Thoracic aorta (tissue), 2 donors: ENCODE data around the gene DNAAF1. TPM values are rescaled to one million over a fixed set of nuclear protein-coding genes. Genes with fewer than 3 reads are reported as not detected.
"Not testable (repeated sequence)": the region's sequence is repeated elsewhere in the genome, so short reads cannot be mapped to it uniquely, and the experiment has no call there.

Source experiments
- ATAC-seq: fragments of 150-250 bp; one replicate; pipeline ENCODE4 v1.8.0; 2017; ENCODE audit warnings: low read depth; ENCODE audit not compliant: insufficient number of reproducible peaks, low FRiP score
- DNase-seq: peaks from one replicate; pipeline ENCODE4 v3.0.0-alpha.2; 2020; ENCODE audit warnings: low spot score
- H3K27ac ChIP-seq, 2 donors: fragments of 200-600 bp; sonication (generic); 1 replicate in 1 of 2; 2 replicates in 1 of 2; pipeline ENCODE4 v1.5.1; 2016; ENCODE audit warnings: mild to moderate bottlenecking in 2 of 2, moderate library complexity in 2 of 2
- H3K27me3 ChIP-seq: fragments of 200-600 bp; sonication (generic); replicated peaks from 2 replicates; pipeline ENCODE4 v1.6.0; 2016; ENCODE audit warnings: mild to moderate bottlenecking; ENCODE audit not compliant: insufficient read depth
- H3K36me3 ChIP-seq: fragments of 200-600 bp; sonication (generic); one replicate; pipeline ENCODE4 v1.5.1; 2016
- H3K4me1 ChIP-seq, 2 donors: fragments of 200-600 bp; sonication (generic); 1 replicate in 1 of 2; 2 replicates in 1 of 2; pipeline versions ENCODE4 v1.5.1 to v1.6.0; 2016; ENCODE audit warnings: low read depth in 2 of 2, mild to moderate bottlenecking in 1 of 2; ENCODE audit not compliant: control insufficient read depth in 1 of 2
- H3K4me3 ChIP-seq: fragments of 200-600 bp; sonication (generic); 2 replicates; pipeline ENCODE4 v1.5.1; 2016; ENCODE audit warnings: mild to moderate bottlenecking
- H3K9me3 ChIP-seq: fragments of 200-600 bp; sonication (generic); 2 replicates; pipeline ENCODE4 v1.5.1; 2016
- total RNA-seq, 2 donors: library from RNA; depleted of rRNA; stranded (reverse); fragments of >200 nt; gene quantifications; one replicate each; pipeline versions ENCODE4 v1.1.0 to v1.2.3, GENCODE V29; 2016
- TF ChIP-seq, protein P1 (sequence below): fragments of 200-600 bp; sonication (generic); IDR thresholded peaks from one replicate; pipeline ENCODE4 v1.5.1; 2019; ENCODE audit warnings: antibody characterized with exemption

Gene DNAAF1
- total RNA-seq, 2 donors from 2014 or later, result not detected

DNA sequence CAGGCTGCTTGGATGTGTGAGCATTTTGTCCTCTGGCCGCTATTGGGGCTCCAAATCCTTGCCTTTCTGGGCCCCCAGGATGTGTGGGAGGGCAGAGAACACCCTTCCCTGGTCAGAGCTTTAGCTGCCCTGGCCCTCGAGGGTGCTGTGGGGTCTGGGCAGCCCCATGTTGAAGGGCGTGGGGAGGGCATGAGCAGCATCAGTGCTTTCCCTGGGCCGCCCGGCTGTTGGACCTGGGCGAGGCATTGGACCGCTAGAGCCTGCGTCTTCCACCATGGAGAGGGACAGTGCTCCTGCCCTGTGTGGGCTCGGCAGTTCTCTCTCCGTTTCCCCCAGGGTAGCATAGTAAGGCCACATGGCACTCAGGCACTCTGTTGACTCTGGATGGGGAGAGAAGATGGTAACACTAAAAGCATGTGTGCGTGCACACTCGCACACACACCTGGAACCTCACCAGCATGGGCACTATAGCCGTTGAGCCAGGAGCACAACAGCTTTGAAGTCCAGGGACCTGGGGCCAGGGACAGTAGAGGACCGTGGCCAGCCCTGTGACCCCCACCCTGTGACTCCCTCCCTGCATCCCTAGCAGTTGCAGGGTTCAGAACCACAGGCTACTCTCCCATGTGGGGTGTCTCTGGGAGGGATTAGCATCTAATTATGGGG, 52.5 kb downstream of the DNAAF1 start:
- no peak for DNase-seq
- TF ChIP-seq, protein P1, sequence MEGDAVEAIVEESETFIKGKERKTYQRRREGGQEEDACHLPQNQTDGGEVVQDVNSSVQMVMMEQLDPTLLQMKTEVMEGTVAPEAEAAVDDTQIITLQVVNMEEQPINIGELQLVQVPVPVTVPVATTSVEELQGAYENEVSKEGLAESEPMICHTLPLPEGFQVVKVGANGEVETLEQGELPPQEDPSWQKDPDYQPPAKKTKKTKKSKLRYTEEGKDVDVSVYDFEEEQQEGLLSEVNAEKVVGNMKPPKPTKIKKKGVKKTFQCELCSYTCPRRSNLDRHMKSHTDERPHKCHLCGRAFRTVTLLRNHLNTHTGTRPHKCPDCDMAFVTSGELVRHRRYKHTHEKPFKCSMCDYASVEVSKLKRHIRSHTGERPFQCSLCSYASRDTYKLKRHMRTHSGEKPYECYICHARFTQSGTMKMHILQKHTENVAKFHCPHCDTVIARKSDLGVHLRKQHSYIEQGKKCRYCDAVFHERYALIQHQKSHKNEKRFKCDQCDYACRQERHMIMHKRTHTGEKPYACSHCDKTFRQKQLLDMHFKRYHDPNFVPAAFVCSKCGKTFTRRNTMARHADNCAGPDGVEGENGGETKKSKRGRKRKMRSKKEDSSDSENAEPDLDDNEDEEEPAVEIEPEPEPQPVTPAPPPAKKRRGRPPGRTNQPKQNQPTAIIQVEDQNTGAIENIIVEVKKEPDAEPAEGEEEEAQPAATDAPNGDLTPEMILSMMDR, result no peak
- Histone ChIP-seq H3K9me3 (no peaks in the 10 kb centered on the region), H3K4me1 (no peaks in the 10 kb centered on the region), H3K36me3 (no peaks in the 10 kb centered on the region), H3K4me3 (no peak overlapping the region), H3K27ac (no peak overlapping the region), H3K27me3 (no peaks in the 10 kb centered on the region)
- ATAC-seq, result no peak

DNA sequence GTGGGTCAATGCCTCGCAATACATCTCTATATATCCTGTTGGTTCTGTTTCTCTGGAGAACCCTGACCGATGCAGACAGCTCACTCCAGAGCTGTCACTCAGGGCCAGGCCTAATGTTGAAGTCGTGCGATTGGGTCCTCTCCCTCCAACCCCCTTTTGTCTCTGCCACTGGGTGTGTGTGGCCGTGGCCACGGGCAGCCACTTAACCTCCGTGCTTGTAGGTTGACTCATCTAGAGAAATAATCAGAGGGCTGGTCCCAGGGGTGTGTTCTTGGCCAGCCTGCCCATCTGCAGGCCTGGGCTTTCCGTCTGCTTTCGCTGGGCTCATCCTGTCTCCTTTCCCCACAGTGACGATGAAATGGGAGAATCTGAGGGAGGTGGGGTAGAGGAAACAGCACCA, 53.3 kb downstream of the DNAAF1 start:
- DNase-seq, result no peak
- ATAC-seq, result no peak
- Histone ChIP-seq H3K36me3 (no peaks in the 10 kb centered on the region), H3K9me3 (no peaks in the 10 kb centered on the region), H3K4me3 (no peak overlapping the region), H3K4me1 (no peaks in the 10 kb centered on the region), H3K27ac (no peak overlapping the region), H3K27me3 (no peaks in the 10 kb centered on the region)
- TF ChIP-seq, protein P1, result no peak

DNA sequence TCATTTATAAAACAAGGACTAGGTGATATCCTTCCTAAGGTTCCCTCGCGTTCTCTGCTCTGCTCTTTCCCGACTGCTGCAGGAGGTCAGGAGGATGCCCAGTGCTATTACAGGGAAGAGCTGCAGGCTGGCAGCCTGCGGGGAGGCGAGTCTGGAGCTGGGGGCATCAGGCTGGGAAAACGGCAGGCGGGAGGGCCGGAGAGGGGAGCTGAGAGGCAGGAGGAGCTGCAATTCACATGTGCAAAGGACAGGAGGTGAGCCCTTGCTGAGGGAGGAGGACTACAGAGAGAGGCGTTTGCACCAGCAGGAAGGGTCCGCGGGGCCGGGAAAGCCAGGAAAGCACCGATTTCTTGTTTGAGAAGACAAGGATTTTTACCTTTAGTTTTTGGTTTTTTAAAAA, 54.0 kb downstream of the DNAAF1 start:
- H3K4me1 ChIP-seq, result no peaks in the 10 kb centered on the region
- H3K27ac ChIP-seq, result no peak overlapping the region
- ATAC-seq, result no peak
- H3K36me3 ChIP-seq, result no peaks in the 10 kb centered on the region
- no peak overlapping the region for H3K4me3 ChIP-seq
- no peaks in the 10 kb centered on the region for H3K27me3 ChIP-seq
- no peak for DNase-seq
- no peaks in the 10 kb centered on the region for H3K9me3 ChIP-seq
- TF ChIP-seq, protein P1, result no peak

DNA sequence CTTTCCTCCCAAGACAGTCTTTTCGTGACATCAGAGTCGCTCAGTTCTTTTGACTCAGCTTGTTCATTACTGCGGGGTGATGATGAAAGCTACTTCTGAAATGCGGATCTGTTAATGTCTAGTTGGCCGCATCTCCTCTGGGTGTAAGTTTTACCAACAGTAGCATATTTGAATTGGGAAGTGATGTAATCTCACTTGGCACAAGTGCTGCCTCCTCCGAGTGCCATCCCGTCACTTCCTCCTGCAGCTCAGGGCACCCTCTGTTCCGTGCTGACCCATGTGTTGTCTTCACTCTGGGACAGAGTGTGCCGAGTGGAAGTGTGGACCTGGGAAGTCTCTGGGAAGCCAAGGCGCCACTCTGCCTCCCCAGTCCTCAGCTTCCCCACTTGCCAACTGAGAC, 54.8 kb downstream of the DNAAF1 start:
- no peak overlapping the region for H3K27ac ChIP-seq
- H3K4me1 ChIP-seq, result no peaks in the 10 kb centered on the region
- DNase-seq, result no peak
- TF ChIP-seq, protein P1, result no peak
- H3K36me3 ChIP-seq, result no peaks in the 10 kb centered on the region
- H3K9me3 ChIP-seq, result no peaks in the 10 kb centered on the region
- no peak for ATAC-seq
- H3K4me3 ChIP-seq, result no peak overlapping the region
- no peaks in the 10 kb centered on the region for H3K27me3 ChIP-seq

DNA sequence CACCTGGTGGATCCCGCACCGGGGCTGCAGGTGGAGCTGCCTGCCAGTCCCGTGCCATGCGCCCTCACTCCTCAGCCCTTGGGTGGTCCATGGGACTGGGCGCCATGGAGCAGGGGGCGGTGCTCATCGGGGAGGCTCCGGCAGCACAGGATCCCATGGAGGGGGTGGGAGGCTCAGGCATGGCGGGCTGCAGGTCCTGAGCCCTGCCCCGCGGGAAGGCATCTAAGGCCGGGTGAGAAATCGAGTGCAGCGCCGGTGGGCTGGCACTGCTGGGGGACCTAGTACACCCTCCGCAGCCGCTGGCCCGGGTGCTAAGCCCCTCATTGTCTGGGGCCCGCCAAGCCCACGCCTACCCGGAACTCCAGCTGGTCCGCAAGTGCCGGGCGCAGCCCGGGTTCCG, 59.4 kb downstream of the DNAAF1 start:
- H3K9me3 ChIP-seq, H3K4me3 ChIP-seq, DNase-seq, H3K36me3 ChIP-seq, H3K4me1 ChIP-seq, ATAC-seq, H3K27me3 ChIP-seq, H3K27ac ChIP-seq: not testable (repeated sequence)

DNA sequence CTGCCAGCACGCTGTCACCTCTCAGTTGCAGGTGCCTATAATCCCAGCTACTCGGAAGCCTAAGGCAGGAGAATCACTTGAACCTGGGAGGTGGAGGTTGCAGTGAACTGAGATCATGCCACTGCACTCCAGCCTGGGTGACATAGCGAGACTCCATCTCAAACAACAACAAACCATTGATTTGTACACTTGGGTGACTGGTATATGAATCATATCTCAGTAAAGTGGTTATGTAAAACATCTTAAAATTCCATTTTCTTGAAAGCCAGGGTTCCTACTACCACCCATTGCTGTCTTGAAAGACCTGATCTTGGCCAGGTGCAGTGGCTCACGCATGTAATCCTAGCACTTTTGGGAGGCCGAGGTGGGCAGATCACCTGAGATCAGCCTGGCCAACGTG, 60.0 kb downstream of the DNAAF1 start:
- not testable (repeated sequence) for H3K27ac ChIP-seq, H3K4me3 ChIP-seq, H3K9me3 ChIP-seq, ATAC-seq, H3K4me1 ChIP-seq, H3K27me3 ChIP-seq, DNase-seq, H3K36me3 ChIP-seq
